Dermis blood vessel endothelial cell (primary cell): ENCODE results near the gene CELF1. TPM values are rescaled to one million over a fixed set of nuclear protein-coding genes. Genes with fewer than 3 reads are reported as not detected.

ENCODE experiments used
- DNase-seq: peaks from one replicate; pipeline ENCODE4 v3.0.0; 2010
- total RNA-seq: library from RNA; depleted of rRNA; stranded (reverse); fragments of >200 nt; gene quantifications from 2 replicates; pipeline ENCODE4 v1.2.3, GENCODE V29; 2014

The CELF1 gene
- total RNA-seq, 1 donor from 2014 or later: 97.0 TPM

GRCh38 chr11:47508240-47508957 is 44.5 kb downstream of the CELF1 start:
- DNase-seq: no peak

- DNase-seq: no peak
Measured at GRCh38 chr11:47507563-47508239, 45.2 kb downstream of the CELF1 start.

GRCh38 chr11:47506795-47507562 is 46.0 kb downstream of the CELF1 start:
- DNase-seq: no peak

- DNase-seq: no peak
Measured at GRCh38 chr11:47506373-47506772, 46.6 kb downstream of the CELF1 start.

GRCh38 chr11:47504910-47505309 is 48.0 kb downstream of the CELF1 start:
- no peak for DNase-seq

GRCh38 chr11:47503227-47503626 is 49.7 kb downstream of the CELF1 start:
- no peak for DNase-seq

- no peak for DNase-seq
Measured at GRCh38 chr11:47502767-47503166, 50.2 kb downstream of the CELF1 start.

- DNase-seq: no peak
Measured at GRCh38 chr11:47501101-47501500, 51.8 kb downstream of the CELF1 start.

GRCh38 chr11:47500121-47500520 is 52.8 kb downstream of the CELF1 start:
- no peak for DNase-seq

GRCh38 chr11:47499614-47500013 is 53.3 kb downstream of the CELF1 start:
- no peak for DNase-seq

- DNase-seq: no peak
Measured at GRCh38 chr11:47499161-47499560, 53.8 kb downstream of the CELF1 start.

- DNase-seq: no peak
Measured at GRCh38 chr11:47498584-47499152, 54.3 kb downstream of the CELF1 start.

GRCh38 chr11:47498149-47498548 is 54.8 kb downstream of the CELF1 start:
- no peak for DNase-seq

GRCh38 chr11:47496808-47497207 is 56.1 kb downstream of the CELF1 start:
- DNase-seq: no peak

- no peak for DNase-seq
Measured at GRCh38 chr11:47495856-47496217, 57.1 kb downstream of the CELF1 start.

- no peak for DNase-seq
Measured at GRCh38 chr11:47495011-47495855, 57.7 kb downstream of the CELF1 start.

GRCh38 chr11:47489395-47489755 is 63.6 kb downstream of the CELF1 start:
- no peak for DNase-seq

GRCh38 chr11:47488674-47489394 is 64.1 kb downstream of the CELF1 start:
- no peak for DNase-seq

- DNase-seq: no peak
Measured at GRCh38 chr11:47488111-47488510, 64.8 kb downstream of the CELF1 start.

GRCh38 chr11:47487421-47487820 is 65.5 kb downstream of the CELF1 start:
- DNase-seq: no peak

GRCh38 chr11:47485107-47485506 is 67.8 kb downstream of the CELF1 start:
- DNase-seq: no peak

- no peak for DNase-seq
Measured at GRCh38 chr11:47483457-47483856, 69.5 kb downstream of the CELF1 start.
